Fibroblast of skin of left quadriceps (primary cell): ENCODE measurements around the gene ABCG1.

ENCODE experiments used
- DNase-seq, 2 experiments: peaks; one replicate each; pipeline ENCODE4 v3.0.0-alpha.2; 2013; ENCODE audit warnings: low read depth in 2 of 2

Gene ABCG1

GRCh38 chr21:42251654-42252324 is 32.8 kb downstream of the ABCG1 start:
- no peak for DNase-seq

DNA sequence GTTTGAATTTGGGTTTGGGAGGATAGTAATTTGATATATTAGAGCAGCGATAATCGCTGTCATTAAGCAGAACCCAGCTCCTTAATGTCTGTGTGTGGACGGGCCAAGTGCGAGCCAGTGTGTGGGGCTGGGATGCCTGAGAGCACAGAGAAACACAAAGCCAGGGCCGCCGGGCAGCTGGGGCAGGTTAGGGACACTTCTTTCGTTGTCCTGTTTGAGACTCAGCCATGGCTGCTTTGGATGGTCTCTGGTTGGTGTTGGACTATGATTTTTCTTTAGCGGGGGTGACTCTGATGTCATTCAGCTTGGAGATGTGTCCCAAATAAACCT is 33.4 kb downstream of the ABCG1 start:
- DNase-seq, result no peak

GRCh38 chr21:42252778-42253340 is 33.9 kb downstream of the ABCG1 start:
- no peak for DNase-seq

- no peak for DNase-seq
Measured at GRCh38 chr21:42253466-42253865, 34.5 kb downstream of the ABCG1 start.

GRCh38 chr21:42254083-42254482 is 35.1 kb downstream of the ABCG1 start:
- DNase-seq, result no peak

DNA sequence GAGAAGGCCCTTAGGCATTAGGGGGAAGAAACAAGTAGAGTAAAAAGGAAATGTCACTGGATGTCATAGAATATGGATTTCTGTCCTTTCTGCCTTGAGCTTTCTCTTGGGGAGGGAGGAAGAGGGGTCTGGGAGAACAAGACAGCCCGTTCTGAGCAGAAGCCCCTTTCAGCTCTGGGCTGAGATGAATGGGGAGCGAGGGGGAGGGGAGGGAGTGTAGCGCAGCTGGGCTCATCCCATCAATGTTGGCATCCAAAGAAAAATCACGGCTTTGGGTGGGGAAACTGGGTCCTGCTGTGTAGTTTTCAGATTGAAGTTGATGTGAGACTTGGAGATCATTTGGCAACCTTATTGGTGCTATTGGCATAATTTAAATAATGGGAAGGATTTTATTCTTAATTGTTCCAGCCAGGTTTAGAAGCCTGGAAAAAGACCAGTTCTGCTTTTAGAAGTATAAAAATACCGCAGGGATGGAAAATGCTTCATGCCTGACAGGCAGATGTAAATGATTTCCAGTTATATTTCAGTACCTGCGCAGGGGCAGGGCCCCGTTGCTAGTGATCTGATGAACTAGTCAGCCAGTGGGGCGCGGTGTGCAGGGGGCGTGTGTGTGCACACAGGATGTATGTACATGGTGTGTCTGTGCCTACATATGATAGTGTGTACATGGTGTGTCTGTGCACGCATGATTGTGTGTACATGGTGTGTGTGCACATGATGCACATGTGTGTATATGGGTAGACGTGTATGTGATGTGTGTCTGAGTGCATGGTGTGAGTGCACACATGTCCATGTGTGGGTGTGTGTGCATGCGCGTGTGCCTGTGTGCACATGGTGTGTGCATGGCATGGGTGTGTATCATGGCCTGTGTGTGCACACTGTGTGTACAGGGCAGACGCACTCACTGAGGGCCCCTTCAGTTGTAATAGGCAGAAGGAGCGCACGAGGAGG is 36.0 kb downstream of the ABCG1 start:
- DNase-seq, result no peak

- no peak for DNase-seq
Measured at GRCh38 chr21:42255825-42256224, 36.9 kb downstream of the ABCG1 start.

DNA sequence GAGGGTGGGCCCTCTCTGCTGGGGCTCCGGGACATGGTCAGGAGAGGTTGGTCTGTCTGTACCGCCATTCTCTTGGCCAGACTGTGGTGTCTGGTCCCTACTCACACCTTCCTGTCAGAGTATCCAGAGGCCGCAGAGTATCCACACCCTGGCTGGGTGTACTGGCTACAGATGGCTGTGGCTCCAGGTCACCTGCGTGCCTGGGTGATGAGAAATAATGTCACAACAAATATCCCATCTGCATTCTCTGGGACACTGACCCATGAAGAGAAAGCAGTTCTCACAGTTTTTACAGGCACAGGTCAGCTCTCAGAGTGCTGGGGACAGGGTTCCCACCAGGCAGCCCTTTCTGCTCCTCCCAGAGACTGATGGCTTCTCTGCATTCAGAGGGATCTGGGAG is 37.4 kb downstream of the ABCG1 start:
- no peak for DNase-seq

DNA sequence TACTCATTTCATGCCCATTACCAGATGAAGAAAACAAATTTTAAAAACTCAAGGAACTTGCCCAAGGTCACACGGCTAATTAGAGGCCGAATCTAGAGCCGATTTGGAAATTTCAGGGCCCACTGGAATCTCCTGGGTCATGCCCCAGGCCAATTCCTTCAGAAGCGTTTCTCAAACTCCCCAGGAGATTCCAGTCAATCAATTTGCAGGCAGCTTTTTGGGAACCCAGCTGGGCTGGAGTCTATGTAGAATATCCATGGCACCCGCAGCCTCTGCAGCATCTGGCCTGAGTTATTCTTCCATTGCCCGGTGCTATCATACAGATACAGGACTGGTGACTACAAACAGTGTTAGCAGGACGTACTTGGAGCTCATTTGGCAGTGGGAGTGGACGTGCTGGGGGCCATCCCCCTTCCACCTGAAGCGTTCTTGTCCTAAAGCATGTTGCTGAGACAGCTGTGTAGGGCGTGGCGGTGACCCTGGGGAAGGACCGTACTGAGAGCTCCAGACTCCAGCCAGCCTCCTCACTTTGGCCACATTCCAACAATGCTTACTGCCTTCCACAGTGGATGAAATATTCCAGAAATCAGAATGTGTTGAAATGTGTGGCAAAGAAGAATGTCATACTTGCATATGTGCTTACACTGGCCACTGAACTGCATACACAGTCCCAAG is 38.3 kb downstream of the ABCG1 start:
- peak in 1 of 2 experiments; percentile 3 for DNase-seq

DNA sequence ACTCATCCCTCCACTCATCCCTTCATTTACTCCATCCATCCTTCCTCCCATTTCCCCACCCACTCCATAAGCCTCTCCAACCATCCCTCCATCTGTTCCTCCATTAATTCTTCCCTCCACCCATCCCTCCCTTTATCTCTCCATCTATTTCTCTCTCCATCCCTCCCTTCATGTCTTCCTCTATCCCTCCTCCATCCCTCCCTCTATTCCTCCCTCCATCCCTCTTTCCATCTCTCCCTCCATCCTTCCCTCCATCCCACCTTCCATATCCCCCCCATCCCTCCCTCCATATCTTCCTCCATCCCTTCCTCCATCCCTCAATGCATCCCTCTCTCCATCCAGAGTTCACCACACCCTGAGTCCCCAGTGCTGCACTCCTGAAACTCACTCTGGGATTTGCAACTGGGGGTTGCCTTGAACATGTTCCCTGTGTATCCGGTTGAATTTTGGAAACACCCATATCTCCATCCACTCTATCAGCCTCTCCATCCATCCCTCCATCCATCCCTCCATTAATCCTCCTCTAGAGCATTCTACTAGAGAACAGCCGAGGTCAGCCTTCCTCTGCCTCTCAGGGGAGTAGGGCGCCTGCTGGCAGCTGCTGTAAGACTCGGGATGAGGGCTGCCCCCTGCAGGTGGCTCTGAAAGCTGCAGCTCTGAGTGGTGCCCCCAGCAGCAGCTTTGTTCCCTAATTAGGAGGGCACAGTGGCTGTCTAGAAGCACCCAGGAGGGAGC is 39.4 kb downstream of the ABCG1 start:
- peak in 1 of 2 experiments; percentile 7 for DNase-seq

GRCh38 chr21:42258885-42259407 is 40.0 kb downstream of the ABCG1 start:
- DNase-seq, result no peak

DNA sequence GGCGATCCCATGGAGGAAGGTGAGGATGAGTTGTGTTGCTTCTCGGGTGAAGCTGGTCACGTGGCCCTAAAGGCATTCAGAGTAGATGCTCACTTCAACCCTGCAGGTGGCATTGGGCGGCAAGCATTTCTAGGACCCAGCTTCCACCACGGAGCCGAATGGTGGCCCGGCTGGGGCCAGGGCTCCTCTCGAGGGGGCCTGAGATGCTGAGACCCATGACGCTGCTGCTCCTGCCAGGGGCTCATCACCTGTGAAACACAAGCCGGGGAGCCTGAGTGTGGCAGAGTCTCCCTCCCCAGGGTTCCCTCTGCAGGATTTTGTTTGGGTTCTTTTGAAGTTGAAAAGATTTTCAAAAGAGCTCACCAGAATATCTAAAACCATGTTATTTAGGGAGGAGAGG is 41.2 kb downstream of the ABCG1 start:
- no peak for DNase-seq

DNA sequence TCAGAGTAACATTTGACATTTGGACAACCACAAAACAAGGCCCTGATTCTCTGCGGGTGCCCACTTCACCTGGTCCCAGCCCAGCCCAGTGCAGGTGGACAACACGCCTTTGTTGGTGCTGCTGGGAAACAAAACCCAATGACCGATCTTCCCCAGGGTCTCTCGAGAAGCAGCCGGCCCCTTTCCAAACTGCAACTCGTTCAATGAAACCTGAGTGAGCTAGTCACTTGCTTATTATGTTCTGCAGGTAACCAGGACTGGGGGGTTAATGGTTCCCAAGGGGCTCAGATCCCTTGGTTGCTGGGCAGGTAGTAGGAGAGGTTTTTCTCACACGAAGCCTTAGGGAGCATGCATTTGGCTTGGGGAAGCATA is 42.9 kb downstream of the ABCG1 start:
- DNase-seq, result no peak

- no peak for DNase-seq
Measured at GRCh38 chr21:42262831-42263231, 43.9 kb downstream of the ABCG1 start.

- DNase-seq, result no peak
Measured at GRCh38 chr21:42263591-42264131, 44.7 kb downstream of the ABCG1 start.

DNA sequence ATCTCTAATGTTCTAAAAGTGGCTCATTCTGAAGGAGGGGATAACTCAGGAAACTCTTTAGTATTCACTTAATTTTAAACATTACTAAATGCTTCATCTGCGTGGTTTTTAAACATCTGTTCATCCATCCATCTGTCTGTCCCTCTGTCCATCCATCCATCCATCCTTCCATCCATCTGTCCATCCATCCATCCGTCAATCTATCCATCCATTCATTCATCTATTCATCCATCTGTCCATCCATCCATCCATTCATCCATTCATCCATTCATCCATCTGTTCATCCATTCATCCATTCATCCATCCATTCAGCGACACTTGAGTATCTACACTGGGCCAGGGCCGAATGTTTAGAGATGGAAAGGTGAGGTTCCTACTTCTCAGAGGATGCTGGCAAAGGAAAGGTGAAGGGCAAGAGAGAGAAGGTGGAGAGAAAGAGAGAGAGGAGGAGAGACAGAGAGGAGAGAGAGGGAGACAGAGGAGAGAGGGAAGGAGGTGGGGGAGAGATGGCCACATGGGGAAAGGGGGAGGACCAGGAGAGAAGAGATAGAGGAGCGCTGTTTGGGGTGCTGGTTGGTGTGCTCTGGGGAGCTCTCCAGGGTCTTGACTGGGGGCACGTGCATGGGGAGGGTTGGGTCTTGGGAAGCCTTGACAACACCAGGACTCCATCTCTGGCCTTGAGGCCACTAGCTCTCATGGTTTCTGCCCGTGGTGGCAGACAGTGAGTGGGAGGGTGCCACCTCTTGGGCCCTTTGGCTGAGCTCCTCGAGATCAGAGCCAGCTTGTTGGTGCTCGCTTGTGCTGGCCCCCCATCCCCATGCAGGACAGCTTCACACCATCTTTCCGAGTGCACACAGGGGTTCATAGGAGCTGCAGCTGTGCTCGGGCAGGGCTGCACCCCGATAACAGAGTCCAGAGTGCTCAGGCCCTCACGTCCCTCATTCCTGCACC is 45.6 kb downstream of the ABCG1 start:
- DNase-seq, result no peak

- no peak for DNase-seq
Measured at GRCh38 chr21:42265231-42265812, 46.4 kb downstream of the ABCG1 start.

DNA sequence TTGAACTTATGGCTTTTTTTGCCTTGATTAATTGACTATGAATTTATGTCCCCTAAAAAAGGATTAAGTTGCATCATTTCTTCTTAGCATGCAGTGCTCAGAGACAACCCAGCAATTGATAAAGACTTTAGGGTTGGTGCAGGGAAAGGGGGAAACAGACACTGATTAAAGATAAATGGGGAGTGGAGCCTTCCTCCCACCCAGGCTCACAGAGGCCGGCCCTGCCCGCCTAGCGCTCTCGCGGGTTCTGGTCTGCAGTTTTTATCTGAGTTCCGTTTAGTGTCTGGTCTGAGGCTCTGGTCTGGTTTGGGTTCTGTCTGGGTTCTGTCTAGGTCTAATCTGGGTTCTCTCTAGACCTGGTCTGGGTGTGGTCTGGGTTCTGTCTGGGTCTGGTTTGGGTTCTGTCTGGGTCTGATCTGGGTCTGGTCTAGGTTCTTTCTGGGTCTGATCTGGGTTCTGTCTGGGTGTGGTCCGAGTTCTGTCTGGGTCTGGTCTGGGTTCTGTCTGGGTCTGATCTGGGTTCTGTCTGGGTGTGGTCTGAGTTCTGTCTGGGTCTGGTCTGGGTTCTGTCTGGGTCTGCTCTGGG is 48.1 kb downstream of the ABCG1 start:
- no peak for DNase-seq

GRCh38 chr21:42269386-42269785 is 50.4 kb downstream of the ABCG1 start:
- DNase-seq, result no peak
